Left lobe of liver (tissue), 2 donors: Measurements from ENCODE around the gene KIF4B. TPM values are rescaled to one million over a fixed set of nuclear protein-coding genes. Genes with fewer than 3 reads are reported as not detected.
"Not testable (repeated sequence)": the region's sequence is repeated elsewhere in the genome, so short reads cannot be mapped to it uniquely, and the experiment has no call there.

Source experiments
- ATAC-seq: fragments of 200-7000 bp; cut with Tn5 transposase; one replicate; pipeline ENCODE4 v1.9.1; 2020; ENCODE audit warnings: mild to moderate bottlenecking, moderate library complexity
- DNase-seq: peaks from one replicate; pipeline ENCODE4 v3.0.0-alpha.2; 2020; ENCODE audit warnings: low spot score
- total RNA-seq: library from RNA; stranded (reverse); gene quantifications from one replicate; pipeline ENCODE4 v1.2.1, GENCODE V29; 2021
- donor health status: DM: no; HTN: no; CAD: no; lungs with moderate emphysema.
- donor health status: DM: no; HTN: yes; CAD: no.

KIF4B gene
- total RNA-seq = not detected

- ATAC-seq = no peak
- no peak for DNase-seq
Observed at GRCh38 chr5:155013526-155013925, at the start of gene KIF4B. KIF4B (plus strand) TSS chr5:155013755; CDS start chr5:155013860, 105 bp downstream.

GRCh38 chr5:154966081-154966841, 47.3 kb upstream of the KIF4B start:
- ATAC-seq = peak; percentile 52
- no peak for DNase-seq

- no peak for DNase-seq
- ATAC-seq = no peak
Observed at GRCh38 chr5:154966874-154967273, 46.7 kb upstream of the KIF4B start.

- ATAC-seq (peak; percentile 33), DNase-seq (no peak)
Observed at GRCh38 chr5:154967421-154968024, 46.0 kb upstream of the KIF4B start.

GRCh38 chr5:154968953-154969352, 44.6 kb upstream of the KIF4B start:
- ATAC-seq (no peak), DNase-seq (no peak)

- peak; percentile 46 for ATAC-seq
- DNase-seq = no peak
Observed at GRCh38 chr5:154970759-154971158, 42.8 kb upstream of the KIF4B start.

- no peak for ATAC-seq
Observed at GRCh38 chr5:154971501-154971900, 42.1 kb upstream of the KIF4B start.

GRCh38 chr5:154972476-154973080, 41.0 kb upstream of the KIF4B start:
- DNase-seq (no peak), ATAC-seq (peak; percentile 76)

More at GRCh38 chr5:154971501-154971900, 42.1 kb upstream of the KIF4B start:
- DNase-seq = no peak

GRCh38 chr5:154976082-154976481, 37.5 kb upstream of the KIF4B start:
- not testable (repeated sequence) for DNase-seq, ATAC-seq

GRCh38 chr5:154977409-154977808, 36.1 kb upstream of the KIF4B start:
- ATAC-seq (no peak), DNase-seq (no peak)

- DNase-seq, ATAC-seq: not testable (repeated sequence)
Observed at GRCh38 chr5:154978294-154978693, 35.3 kb upstream of the KIF4B start.

GRCh38 chr5:154984946-154985516, 28.5 kb upstream of the KIF4B start:
- no peak for ATAC-seq
- no peak for DNase-seq

- DNase-seq (no peak), ATAC-seq (no peak)
Observed at GRCh38 chr5:154986151-154986550, 27.4 kb upstream of the KIF4B start.

- no peak for ATAC-seq
- no peak for DNase-seq
Observed at GRCh38 chr5:154989626-154990025, 23.9 kb upstream of the KIF4B start.

GRCh38 chr5:154993461-154993860, 20.1 kb upstream of the KIF4B start:
- DNase-seq = no peak
- ATAC-seq = no peak

- DNase-seq (no peak), ATAC-seq (no peak)
Observed at GRCh38 chr5:154995679-154996078, 17.9 kb upstream of the KIF4B start.

- no peak for ATAC-seq
- DNase-seq = no peak
Observed at GRCh38 chr5:154997746-154998145, 15.8 kb upstream of the KIF4B start.

- DNase-seq = no peak
Observed at GRCh38 chr5:154999865-155000264, 13.7 kb upstream of the KIF4B start.

GRCh38 chr5:155001523-155001922, 12.0 kb upstream of the KIF4B start:
- ATAC-seq (no peak), DNase-seq (no peak)

More at GRCh38 chr5:154999865-155000264, 13.7 kb upstream of the KIF4B start:
- ATAC-seq = no peak

GRCh38 chr5:155002722-155003121, 10.8 kb upstream of the KIF4B start:
- DNase-seq, ATAC-seq: not testable (repeated sequence)

- ATAC-seq (peak; percentile 81), DNase-seq (peak; percentile 48)
Observed at GRCh38 chr5:155004138-155004744, 9.3 kb upstream of the KIF4B start.
